Measurements from ENCODE around the gene ADAM15. TPM values are rescaled to one million over a fixed set of nuclear protein-coding genes. Genes with fewer than 3 reads are reported as not detected.

ADAM15 gene
- polyA plus RNA-seq, 1 of the 3 experiments (the other 2 are of a cell fraction): 60.1 TPM

- TF ChIP-seq REST (IDR thresholded peaks at IDR 0.05; ENCODE audit: low read depth, low read length) (no peak), MEF2A (IDR thresholded peaks at IDR 0.05; ENCODE audit: borderline replicate concordance, low read depth) (no peak), GABPA (IDR thresholded peaks at IDR 0.05; ENCODE audit: low read depth) (no peak), SIN3A (IDR thresholded peaks at IDR 0.05; ENCODE audit: borderline replicate concordance, low read depth, low read length) (no peak), EZH2phosphoT487 (IDR thresholded peaks at IDR 0.05; ENCODE audit: borderline replicate concordance, low read depth) (no peak), CTCF (IDR thresholded peaks at IDR 0.05) (no peak), JUND (IDR thresholded peaks at IDR 0.05) (no peak), CHD2 (IDR thresholded peaks at IDR 0.05; ENCODE audit: low read length, partially characterized antibody) (peak; percentile 22), MXI1 (IDR thresholded peaks at IDR 0.05; ENCODE audit: low read depth, low read length) (peak; percentile 42; the same call in 1 of the 2 replicates), RAD21 (IDR thresholded peaks at IDR 0.05; ENCODE audit: low read length) (no peak), RXRA (IDR thresholded peaks at IDR 0.05; ENCODE audit: borderline replicate concordance, low read depth) (no peak), TAF1 (IDR thresholded peaks at IDR 0.05; ENCODE audit: borderline replicate concordance, low read depth, low read length) (no peak), GATA2 (CRISPR knock-in tag; IDR thresholded peaks at IDR 0.05) (peak; percentile 60), FOXJ3 (CRISPR knock-in tag; IDR thresholded peaks at IDR 0.05) (no peak), IRF3 (IDR thresholded peaks at IDR 0.05; ENCODE audit: low read depth, low read length) (no peak)
These were observed 27.5 kb downstream of the ADAM15 start, which contains the start of gene EFNA3 (continued) for GRCh38 chr1:155078469-155079209.

Data from SK-N-SH (cell line).